H1 (cell line): ENCODE measurements around the gene BSX. TPM values are rescaled to one million over a fixed set of nuclear protein-coding genes. Genes with fewer than 3 reads are reported as not detected.

Experiments
- ATF2 ChIP-seq: IDR thresholded peaks from 2 replicates; pipeline ENCODE4 v1.6.1; 2012; ENCODE audit warnings: low read length, inconsistent platforms
- CBX8 ChIP-seq: fragments of 300-800, 300-1000 bp; sonication (generic); IDR thresholded peaks from 2 replicates; pipeline ENCODE4 v1.7.1; 2016; ENCODE audit warnings: low read depth, low read length, borderline replicate concordance
- CTBP2 ChIP-seq: IDR thresholded peaks from 2 replicates; pipeline ENCODE4 v1.7.0; 2011; ENCODE audit warnings: borderline replicate concordance, mild to moderate bottlenecking, moderate library complexity, mixed read lengths, low read length; ENCODE audit not compliant: insufficient read depth, insufficient read length
- EZH2 ChIP-seq: fragments of 200-600 bp; sonication (generic); IDR thresholded peaks from 2 replicates; pipeline ENCODE4 v1.7.1; 2012; ENCODE audit warnings: low read depth, mild to moderate bottlenecking, moderate library complexity, low read length, inconsistent platforms; ENCODE audit not compliant: severe bottlenecking
- HDAC2 ChIP-seq, 2 experiments: fragments of 300-600 bp in 1 of 2; sonication (generic) in 1 of 2; IDR thresholded peaks; 2 replicates each; pipeline ENCODE4 v1.6.1; 2011 to 2012; ENCODE audit warnings: low read depth in 2 of 2, low read length in 2 of 2, mild to moderate bottlenecking in 2 of 2, moderate library complexity in 2 of 2, borderline replicate concordance in 1 of 2, inconsistent platforms in 1 of 2
- KDM4A ChIP-seq: IDR thresholded peaks from one replicate; pipeline ENCODE4 v1.7.1; 2012; ENCODE audit warnings: low read depth, mild to moderate bottlenecking, moderate library complexity, low read length, inconsistent platforms; ENCODE audit not compliant: severe bottlenecking
- KDM5A ChIP-seq: fragments of 200-600 bp; IDR thresholded peaks from 2 replicates; pipeline ENCODE4 v1.7.1; 2012; ENCODE audit warnings: mild to moderate bottlenecking, low read length, inconsistent platforms, mixed read lengths
- NANOG ChIP-seq: IDR thresholded peaks from 2 replicates; pipeline ENCODE4 v1.6.1; 2011; ENCODE audit warnings: low read length, low read depth, mild to moderate bottlenecking, inconsistent platforms; ENCODE audit not compliant: insufficient read depth, poor library complexity, severe bottlenecking
- NRF1 ChIP-seq: IDR thresholded peaks from 2 replicates; pipeline ENCODE4 v1.6.1; 2011; ENCODE audit warnings: mild to moderate bottlenecking, low read depth, low read length, improper control_type of control experiment
- PHF8 ChIP-seq: fragments of 200-600 bp; sonication (generic); conservative IDR thresholded peaks from 2 replicates; pipeline ENCODE4 v1.7.1; 2012; ENCODE audit warnings: low read depth, mild to moderate bottlenecking, inconsistent platforms, low read length, moderate library complexity
- POLR2A ChIP-seq, 2 experiments: IDR thresholded peaks; 1 replicate in 1 of 2; 2 replicates in 1 of 2; pipeline ENCODE4 v1.6.1; 2011; ENCODE audit warnings: low read depth in 2 of 2, low read length in 2 of 2, mild to moderate bottlenecking in 2 of 2; ENCODE audit errors: control extremely low read depth in 1 of 2
- RBBP5 ChIP-seq: IDR thresholded peaks from 2 replicates; pipeline ENCODE4 v1.7.1; 2012; ENCODE audit warnings: low read depth, mild to moderate bottlenecking, inconsistent platforms, low read length, moderate library complexity, borderline replicate concordance
- RNF2 ChIP-seq: fragments of 200-900, 300-1000 bp; sonication (generic); IDR thresholded peaks from 2 replicates; pipeline ENCODE4 v1.7.1; 2016; ENCODE audit warnings: borderline replicate concordance, low read depth, mild to moderate bottlenecking, antibody characterized with exemption, low read length; ENCODE audit not compliant: poor library complexity, severe bottlenecking; ENCODE audit errors: missing control alignments
- RXRA ChIP-seq: IDR thresholded peaks from 2 replicates; pipeline ENCODE4 v1.6.1; 2011; ENCODE audit warnings: low read depth, mild to moderate bottlenecking, low read length, moderate library complexity; ENCODE audit not compliant: insufficient read depth
- SIX5 ChIP-seq: IDR thresholded peaks from 2 replicates; pipeline ENCODE4 v1.6.1; 2011; ENCODE audit warnings: mild to moderate bottlenecking, low read depth, low read length
- TEAD4 ChIP-seq: IDR thresholded peaks from 2 replicates; pipeline ENCODE4 v1.6.1; 2012; ENCODE audit warnings: low read depth, low read length, inconsistent platforms, mixed read lengths
- polyA plus RNA-seq, 7 experiments: library from polyadenylated mRNA; depleted of rRNA in 3 of 7; stranded (reverse) in 5 of 7; unstranded in 2 of 7; fragments of >200 nt in 5 of 7; fragments of 200-250 nt in 2 of 7; gene quantifications; 1 replicate in 5 of 7; 2 replicates in 1 of 7; 4 replicates in 1 of 7; pipeline versions ENCODE4 v1.2.1 to v1.2.3, GENCODE V29; 2011 to 2013; ENCODE audit warnings: missing spikeins in 2 of 7, mixed read lengths in 2 of 7
- total RNA-seq: library from RNA; stranded (reverse); fragmentation: NEBNext Ultra II Directional; extraction: Animal tissue kit (Norgen Biotek cat#: 25700); gene quantifications from 2 replicates; pipeline ENCODE4 v1.2.1, GENCODE V29; 2021
- TF ChIP-seq, protein P1 (sequence below), 3 experiments: IDR thresholded peaks; 1 replicate in 2 of 3; 2 replicates in 1 of 3; pipeline versions ENCODE4 v1.5.1 to v1.6.1; 2011; ENCODE audit warnings: low read length in 3 of 3, mild to moderate bottlenecking in 3 of 3, inconsistent platforms in 2 of 3, low read depth in 1 of 3, moderate library complexity in 1 of 3; ENCODE audit not compliant: insufficient read depth in 1 of 3; ENCODE audit errors: control extremely low read depth in 1 of 3

The BSX gene
- total and polyA plus RNA-seq, 2 of the 8 experiments (the other 6 are each of a cell fraction or from before 2014, with no cell fraction given): not detected

GRCh38 chr11:122984186-122985011 lies 2.8 kb upstream of the BSX start (continued):
- TF ChIP-seq ATF2: no peak
- peak; percentile 82 for TF ChIP-seq KDM4A
- TF ChIP-seq HDAC2 (IDR thresholded peaks at IDR 0.05; ENCODE audit: borderline replicate concordance in 1 of 2, low read depth in 2 of 2, low read length in 2 of 2): 0 out of 4 replicates have a peak, but pooled peaks of 1 of the 2 experiments have one; percentile 24
- TF ChIP-seq POLR2A (IDR thresholded peaks at IDR 0.05; ENCODE audit: control extremely low read depth in 1 of 2, low read depth in 2 of 2, low read length in 2 of 2): peak in 1 of 2 experiments; percentile 32; a peak in 1 of 3 replicates
- TF ChIP-seq TEAD4: no peak
- TF ChIP-seq CBX8: no peak
- no peak for TF ChIP-seq RNF2
- TF ChIP-seq RBBP5: 0 out of 2 replicates have a peak, but pooled peaks have one; percentile 17
- TF ChIP-seq SIX5: no peak
- TF ChIP-seq, protein P1, sequence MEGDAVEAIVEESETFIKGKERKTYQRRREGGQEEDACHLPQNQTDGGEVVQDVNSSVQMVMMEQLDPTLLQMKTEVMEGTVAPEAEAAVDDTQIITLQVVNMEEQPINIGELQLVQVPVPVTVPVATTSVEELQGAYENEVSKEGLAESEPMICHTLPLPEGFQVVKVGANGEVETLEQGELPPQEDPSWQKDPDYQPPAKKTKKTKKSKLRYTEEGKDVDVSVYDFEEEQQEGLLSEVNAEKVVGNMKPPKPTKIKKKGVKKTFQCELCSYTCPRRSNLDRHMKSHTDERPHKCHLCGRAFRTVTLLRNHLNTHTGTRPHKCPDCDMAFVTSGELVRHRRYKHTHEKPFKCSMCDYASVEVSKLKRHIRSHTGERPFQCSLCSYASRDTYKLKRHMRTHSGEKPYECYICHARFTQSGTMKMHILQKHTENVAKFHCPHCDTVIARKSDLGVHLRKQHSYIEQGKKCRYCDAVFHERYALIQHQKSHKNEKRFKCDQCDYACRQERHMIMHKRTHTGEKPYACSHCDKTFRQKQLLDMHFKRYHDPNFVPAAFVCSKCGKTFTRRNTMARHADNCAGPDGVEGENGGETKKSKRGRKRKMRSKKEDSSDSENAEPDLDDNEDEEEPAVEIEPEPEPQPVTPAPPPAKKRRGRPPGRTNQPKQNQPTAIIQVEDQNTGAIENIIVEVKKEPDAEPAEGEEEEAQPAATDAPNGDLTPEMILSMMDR (IDR thresholded peaks at IDR 0.05; ENCODE audit: control extremely low read depth in 1 of 3, insufficient read depth in 1 of 3, low read depth in 1 of 3, low read length in 3 of 3): no peak
- peak; percentile 49; the same call in 1 of the 2 replicates for TF ChIP-seq PHF8
- no peak for TF ChIP-seq NANOG
- TF ChIP-seq CTBP2: no peak
- TF ChIP-seq NRF1: 0 out of 2 replicates have a peak, but pooled peaks have one; percentile 31
- TF ChIP-seq KDM5A: no peak
- no peak for TF ChIP-seq RXRA
- TF ChIP-seq EZH2: peak; percentile 76
